Measurements from ENCODE around the gene CCDC158.
"Not testable (repeated sequence)": the region's sequence is repeated elsewhere in the genome, so short reads cannot be mapped to it uniquely, and the experiment has no call there.

Gene CCDC158

GRCh38 chr4:76307660-76308014, 113.3 kb downstream of the CCDC158 start:
- peak; percentile 87 for DNase-seq

- DNase-seq = peak; percentile 70
Measured at GRCh38 chr4:76306882-76307659, 113.9 kb downstream of the CCDC158 start.

GRCh38 chr4:76305971-76306881, 114.7 kb downstream of the CCDC158 start, which contains the start of gene STBD1:
Gene STBD1, plus strand, starts transcription at chr4:76306733. Its CDS starts 37 bp downstream, at chr4:76306770.
- DNase-seq = peak; percentile 65

- DNase-seq = peak; percentile 26
Measured at GRCh38 chr4:76305033-76305687, 115.8 kb downstream of the CCDC158 start.

- DNase-seq = no peak
Measured at GRCh38 chr4:76302826-76303438, 118.0 kb downstream of the CCDC158 start.

GRCh38 chr4:76301775-76302162, 119.2 kb downstream of the CCDC158 start:
- no peak for DNase-seq

- peak; percentile 88 for DNase-seq
Measured at GRCh38 chr4:76301068-76301774, 119.7 kb downstream of the CCDC158 start.

- DNase-seq = peak; percentile 7
Measured at GRCh38 chr4:76300012-76300411, 120.9 kb downstream of the CCDC158 start.

GRCh38 chr4:76298227-76298626, 122.7 kb downstream of the CCDC158 start:
- no peak for DNase-seq

- no peak for DNase-seq
Measured at GRCh38 chr4:76296286-76296820, 124.6 kb downstream of the CCDC158 start.

GRCh38 chr4:76293772-76294171, 127.2 kb downstream of the CCDC158 start:
- DNase-seq = no peak

GRCh38 chr4:76292730-76293129, 128.2 kb downstream of the CCDC158 start:
- DNase-seq = no peak

GRCh38 chr4:76287811-76288210, 133.1 kb downstream of the CCDC158 start:
- not testable (repeated sequence) for DNase-seq

- DNase-seq = no peak
Measured at GRCh38 chr4:76283900-76284299, 137.0 kb downstream of the CCDC158 start.

- no peak for DNase-seq
Measured at GRCh38 chr4:76282941-76283689, 137.8 kb downstream of the CCDC158 start.

GRCh38 chr4:76281594-76281993, 139.3 kb downstream of the CCDC158 start:
- not testable (repeated sequence) for DNase-seq

GRCh38 chr4:76280488-76281441, 140.2 kb downstream of the CCDC158 start:
- DNase-seq = no peak

GRCh38 chr4:76279462-76279861, 141.5 kb downstream of the CCDC158 start:
- DNase-seq = peak; percentile 44

GRCh38 chr4:76278583-76278982, 142.4 kb downstream of the CCDC158 start:
- DNase-seq = no peak

- DNase-seq = no peak
Measured at GRCh38 chr4:76277667-76278066, 143.3 kb downstream of the CCDC158 start.
